ENCODE measurements around the gene ZNF414.

ZNF414 gene

DNA sequence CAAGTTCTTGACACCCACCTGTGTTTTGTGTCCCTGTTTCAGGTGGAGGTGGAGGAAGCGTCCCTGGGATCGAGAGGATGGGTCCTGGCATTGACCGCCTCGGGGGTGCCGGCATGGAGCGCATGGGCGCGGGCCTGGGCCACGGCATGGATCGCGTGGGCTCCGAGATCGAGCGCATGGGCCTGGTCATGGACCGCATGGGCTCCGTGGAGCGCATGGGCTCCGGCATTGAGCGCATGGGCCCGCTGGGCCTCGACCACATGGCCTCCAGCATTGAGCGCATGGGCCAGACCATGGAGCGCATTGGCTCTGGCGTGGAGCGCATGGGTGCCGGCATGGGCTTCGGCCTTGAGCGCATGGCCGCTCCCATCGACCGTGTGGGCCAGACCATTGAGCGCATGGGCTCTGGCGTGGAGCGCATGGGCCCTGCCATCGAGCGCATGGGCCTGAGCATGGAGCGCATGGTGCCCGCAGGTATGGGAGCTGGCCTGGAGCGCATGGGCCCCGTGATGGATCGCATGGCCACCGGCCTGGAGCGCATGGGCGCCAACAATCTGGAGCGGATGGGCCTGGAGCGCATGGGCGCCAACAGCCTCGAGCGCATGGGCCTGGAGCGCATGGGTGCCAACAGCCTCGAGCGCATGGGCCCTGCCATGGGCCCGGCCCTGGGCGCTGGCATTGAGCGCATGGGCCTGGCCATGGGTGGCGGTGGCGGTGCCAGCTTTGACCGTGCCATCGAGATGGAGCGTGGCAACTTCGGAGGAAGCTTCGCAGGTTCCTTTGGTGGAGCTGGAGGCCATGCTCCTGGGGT is 28.2 kb downstream of the ZNF414 start:
- TF ChIP-seq, protein P1, sequence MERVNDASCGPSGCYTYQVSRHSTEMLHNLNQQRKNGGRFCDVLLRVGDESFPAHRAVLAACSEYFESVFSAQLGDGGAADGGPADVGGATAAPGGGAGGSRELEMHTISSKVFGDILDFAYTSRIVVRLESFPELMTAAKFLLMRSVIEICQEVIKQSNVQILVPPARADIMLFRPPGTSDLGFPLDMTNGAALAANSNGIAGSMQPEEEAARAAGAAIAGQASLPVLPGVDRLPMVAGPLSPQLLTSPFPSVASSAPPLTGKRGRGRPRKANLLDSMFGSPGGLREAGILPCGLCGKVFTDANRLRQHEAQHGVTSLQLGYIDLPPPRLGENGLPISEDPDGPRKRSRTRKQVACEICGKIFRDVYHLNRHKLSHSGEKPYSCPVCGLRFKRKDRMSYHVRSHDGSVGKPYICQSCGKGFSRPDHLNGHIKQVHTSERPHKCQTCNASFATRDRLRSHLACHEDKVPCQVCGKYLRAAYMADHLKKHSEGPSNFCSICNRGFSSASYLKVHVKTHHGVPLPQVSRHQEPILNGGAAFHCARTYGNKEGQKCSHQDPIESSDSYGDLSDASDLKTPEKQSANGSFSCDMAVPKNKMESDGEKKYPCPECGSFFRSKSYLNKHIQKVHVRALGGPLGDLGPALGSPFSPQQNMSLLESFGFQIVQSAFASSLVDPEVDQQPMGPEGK (CRISPR knock-in tag; IDR thresholded peaks at IDR 0.05; ENCODE audit: borderline replicate concordance) = no peak
- TF ChIP-seq ARNTL (CRISPR knock-in tag; IDR thresholded peaks at IDR 0.05; ENCODE audit: borderline replicate concordance, low read depth) (no peak), ZC3H10 (CRISPR knock-in tag; IDR thresholded peaks at IDR 0.05) (no peak), RARB (CRISPR knock-in tag; IDR thresholded peaks at IDR 0.05) (no peak), CSRNP3 (CRISPR knock-in tag; IDR thresholded peaks at IDR 0.05) (no peak), ZFP30 (CRISPR knock-in tag; IDR thresholded peaks at IDR 0.05) (no peak), PPARA (CRISPR knock-in tag; IDR thresholded peaks at IDR 0.05; ENCODE audit: borderline replicate concordance) (no peak), TOX (CRISPR knock-in tag; IDR thresholded peaks at IDR 0.05; ENCODE audit: borderline replicate concordance) (no peak), GLIS3 (CRISPR knock-in tag; IDR thresholded peaks at IDR 0.05) (no peak), ZNF70 (CRISPR knock-in tag; IDR thresholded peaks at IDR 0.05) (no peak)
- TF ChIP-seq, protein P2, sequence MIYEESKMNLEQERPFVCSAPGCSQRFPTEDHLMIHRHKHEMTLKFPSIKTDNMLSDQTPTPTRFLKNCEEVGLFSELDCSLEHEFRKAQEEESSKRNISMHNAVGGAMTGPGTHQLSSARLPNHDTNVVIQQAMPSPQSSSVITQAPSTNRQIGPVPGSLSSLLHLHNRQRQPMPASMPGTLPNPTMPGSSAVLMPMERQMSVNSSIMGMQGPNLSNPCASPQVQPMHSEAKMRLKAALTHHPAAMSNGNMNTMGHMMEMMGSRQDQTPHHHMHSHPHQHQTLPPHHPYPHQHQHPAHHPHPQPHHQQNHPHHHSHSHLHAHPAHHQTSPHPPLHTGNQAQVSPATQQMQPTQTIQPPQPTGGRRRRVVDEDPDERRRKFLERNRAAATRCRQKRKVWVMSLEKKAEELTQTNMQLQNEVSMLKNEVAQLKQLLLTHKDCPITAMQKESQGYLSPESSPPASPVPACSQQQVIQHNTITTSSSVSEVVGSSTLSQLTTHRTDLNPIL (CRISPR knock-in tag; IDR thresholded peaks at IDR 0.05; ENCODE audit: low read depth) = no peak
- TF ChIP-seq, protein P3, sequence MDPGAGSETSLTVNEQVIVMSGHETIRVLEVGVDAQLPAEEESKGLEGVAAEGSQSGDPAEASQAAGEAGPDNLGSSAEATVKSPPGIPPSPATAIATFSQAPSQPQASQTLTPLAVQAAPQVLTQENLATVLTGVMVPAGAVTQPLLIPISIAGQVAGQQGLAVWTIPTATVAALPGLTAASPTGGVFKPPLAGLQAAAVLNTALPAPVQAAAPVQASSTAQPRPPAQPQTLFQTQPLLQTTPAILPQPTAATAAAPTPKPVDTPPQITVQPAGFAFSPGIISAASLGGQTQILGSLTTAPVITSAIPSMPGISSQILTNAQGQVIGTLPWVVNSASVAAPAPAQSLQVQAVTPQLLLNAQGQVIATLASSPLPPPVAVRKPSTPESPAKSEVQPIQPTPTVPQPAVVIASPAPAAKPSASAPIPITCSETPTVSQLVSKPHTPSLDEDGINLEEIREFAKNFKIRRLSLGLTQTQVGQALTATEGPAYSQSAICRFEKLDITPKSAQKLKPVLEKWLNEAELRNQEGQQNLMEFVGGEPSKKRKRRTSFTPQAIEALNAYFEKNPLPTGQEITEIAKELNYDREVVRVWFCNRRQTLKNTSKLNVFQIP (CRISPR knock-in tag; IDR thresholded peaks at IDR 0.05; ENCODE audit: borderline replicate concordance, low read depth) = no peak
- ATAC-seq = no peak

DNA sequence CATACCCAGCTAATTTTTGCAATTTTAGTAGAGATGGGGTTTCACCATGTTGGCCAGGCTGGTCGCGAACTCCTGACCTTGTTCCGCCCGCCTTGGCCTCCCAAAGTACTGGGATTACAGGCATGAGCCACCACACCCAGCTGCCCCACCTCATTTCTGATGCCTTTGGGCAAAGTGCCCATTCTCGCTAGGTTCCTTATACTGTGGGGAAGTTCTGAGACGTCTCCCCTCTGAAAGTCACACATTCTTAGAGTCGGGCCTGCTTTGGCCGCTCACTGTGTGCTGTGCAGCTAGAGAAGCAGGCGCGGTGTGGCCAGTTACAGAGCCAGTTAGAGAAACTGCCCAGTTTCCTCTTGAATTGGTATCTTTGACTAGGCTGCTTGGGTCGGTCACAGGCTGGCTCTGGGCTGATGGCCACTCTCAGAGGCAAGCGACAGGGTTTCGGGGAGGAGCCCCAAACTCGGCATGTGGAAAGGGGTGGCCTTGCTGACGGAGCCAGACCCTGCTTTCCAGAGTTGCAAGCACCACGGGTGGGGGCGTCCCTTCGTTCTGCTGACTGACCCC is 29.6 kb downstream of the ZNF414 start:
- no peak for ATAC-seq
- TF ChIP-seq GLIS3 (CRISPR knock-in tag; IDR thresholded peaks at IDR 0.05) (no peak), ZNF565 (CRISPR knock-in tag; conservative IDR thresholded peaks at IDR 0.05; ENCODE audit: low read depth) (no peak), CSDC2 (CRISPR knock-in tag; IDR thresholded peaks at IDR 0.05) (no peak), PPARA (CRISPR knock-in tag; IDR thresholded peaks at IDR 0.05; ENCODE audit: borderline replicate concordance) (no peak), ZNF8 (CRISPR knock-in tag; IDR thresholded peaks at IDR 0.05) (no peak), ZFP3 (CRISPR knock-in tag; IDR thresholded peaks at IDR 0.05) (no peak), TSHZ2 (CRISPR knock-in tag; IDR thresholded peaks at IDR 0.05) (no peak)

- no peak for ATAC-seq
- TF ChIP-seq, protein P1 (CRISPR knock-in tag; IDR thresholded peaks at IDR 0.05; ENCODE audit: borderline replicate concordance) = no peak
- TF ChIP-seq PPARA (CRISPR knock-in tag; IDR thresholded peaks at IDR 0.05; ENCODE audit: borderline replicate concordance) (no peak), ZNF70 (CRISPR knock-in tag; IDR thresholded peaks at IDR 0.05) (no peak), CSRNP3 (CRISPR knock-in tag; IDR thresholded peaks at IDR 0.05) (no peak), ZFP3 (CRISPR knock-in tag; IDR thresholded peaks at IDR 0.05) (no peak), RARB (CRISPR knock-in tag; IDR thresholded peaks at IDR 0.05) (no peak), ISL1 (CRISPR knock-in tag; IDR thresholded peaks at IDR 0.05) (no peak)
- TF ChIP-seq, protein P3 (CRISPR knock-in tag; IDR thresholded peaks at IDR 0.05; ENCODE audit: borderline replicate concordance, low read depth) = no peak
These were observed 30.8 kb downstream of the ZNF414 start for GRCh38 chr19:8483165-8483564.

Measured in SK-N-SH treated with all-trans-retinoic acid at 6 μM for 48 hours (cell line).